ENCODE results near the gene ATP9B. TPM values are rescaled to one million over a fixed set of nuclear protein-coding genes. Genes with fewer than 3 reads are reported as not detected.

ATP9B gene
- total RNA-seq, 1 donor from 2014 or later, result 12.6 TPM

- Mint-ChIP-seq H3K4me1 (ENCODE audit: low read depth, unreplicated experiment) (peaks cover 6% of the 10 kb centered on the region), H3K27ac (ENCODE audit: unreplicated experiment) (no peak overlapping the region)
- no peak for FAIRE-seq
These were observed 225.0 kb downstream of the ATP9B start for GRCh38 chr18:79294235-79294634.

DNA sequence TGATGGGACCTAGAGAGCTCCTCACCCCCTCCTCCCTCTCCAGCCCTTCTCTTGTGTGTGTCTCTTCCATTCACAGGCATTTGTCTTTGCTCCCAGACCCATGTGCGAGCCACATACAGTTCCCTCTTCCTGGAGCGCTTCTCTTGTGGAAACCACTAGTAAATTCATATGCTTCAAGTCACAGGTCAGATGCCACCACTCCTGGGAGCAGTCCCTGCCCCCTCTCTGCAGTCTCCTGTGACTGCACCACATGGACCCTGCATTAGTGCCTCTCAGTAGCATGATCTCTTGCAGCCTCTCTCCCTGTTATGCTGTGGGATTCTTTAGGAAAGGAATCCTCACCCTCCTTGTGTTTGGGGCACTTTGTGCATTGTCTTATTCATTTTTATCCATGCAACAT lies 230.1 kb downstream of the ATP9B start:
- DNase-seq (ENCODE audit: low read depth), result no peak
- peaks cover 6% of the 10 kb centered on the region for H3K36me3 Mint-ChIP-seq (ENCODE audit: low read depth, unreplicated experiment)
- no peak overlapping the region for H3K4me3 Mint-ChIP-seq (ENCODE audit: unreplicated experiment)
- H2AFZ ChIP-seq (ENCODE audit: low read depth, low read length), result no peak overlapping the region
- H3K4me1 ChIP-seq (ENCODE audit: insufficient read depth, low read length), result no peaks in the 10 kb centered on the region
- no peak overlapping the region for H3K9ac ChIP-seq (ENCODE audit: low read length)
- no peak overlapping the region for H3K27ac ChIP-seq (ENCODE audit: low read depth, low read length)
- no peaks in the 10 kb centered on the region for H3K79me2 ChIP-seq (ENCODE audit: insufficient read depth, low read length)
- H3K4me1 Mint-ChIP-seq (ENCODE audit: low read depth, unreplicated experiment), result peaks cover 3% of the 10 kb centered on the region
- no peak overlapping the region for H3K27ac Mint-ChIP-seq (ENCODE audit: unreplicated experiment)
- no peak overlapping the region for H3K4me3 ChIP-seq (ENCODE audit: insufficient read depth, low read depth, low read length)
- H3K27me3 ChIP-seq (ENCODE audit: insufficient read depth, low read length), result no peaks in the 10 kb centered on the region
- no peak for TF ChIP-seq CTCF (IDR thresholded peaks at IDR 0.05; ENCODE audit: insufficient read depth, low read depth, low read length)
- TF ChIP-seq EZH2 (IDR thresholded peaks at IDR 0.05; ENCODE audit: insufficient read depth, low read length), result no peak
- H3K27me3 Mint-ChIP-seq (ENCODE audit: low read depth, unreplicated experiment), result no peaks in the 10 kb centered on the region
- no peaks in the 10 kb centered on the region for H3K9me3 ChIP-seq (ENCODE audit: insufficient read depth, low read depth, low read length)
- FAIRE-seq, result no peak
- H3K9me3 Mint-ChIP-seq (ENCODE audit: unreplicated experiment), result no peaks in the 10 kb centered on the region
- H3K4me2 ChIP-seq (ENCODE audit: low read length), result no peak overlapping the region
- no peaks in the 10 kb centered on the region for H4K20me1 ChIP-seq (ENCODE audit: insufficient read depth, low read length)
- H3K36me3 ChIP-seq (ENCODE audit: insufficient read depth, low read length), result no peaks in the 10 kb centered on the region

More at GRCh38 chr18:79294235-79294634, 225.0 kb downstream of the ATP9B start:
- Histone ChIP-seq H3K27me3 (ENCODE audit: insufficient read depth, low read length) (no peaks in the 10 kb centered on the region), H2AFZ (ENCODE audit: low read depth, low read length) (no peak overlapping the region), H3K27ac (ENCODE audit: low read depth, low read length) (no peak overlapping the region), H4K20me1 (ENCODE audit: insufficient read depth, low read length) (no peaks in the 10 kb centered on the region), H3K9me3 (ENCODE audit: insufficient read depth, low read depth, low read length) (no peaks in the 10 kb centered on the region), H3K79me2 (ENCODE audit: insufficient read depth, low read length) (no peaks in the 10 kb centered on the region), H3K36me3 (ENCODE audit: insufficient read depth, low read length) (no peaks in the 10 kb centered on the region), H3K4me1 (ENCODE audit: insufficient read depth, low read length) (no peaks in the 10 kb centered on the region), H3K4me3 (ENCODE audit: insufficient read depth, low read depth, low read length) (no peak overlapping the region), H3K9ac (ENCODE audit: low read length) (no peak overlapping the region), H3K4me2 (ENCODE audit: low read length) (no peak overlapping the region)
- Mint-ChIP-seq H3K36me3 (ENCODE audit: low read depth, unreplicated experiment) (peaks cover 11% of the 10 kb centered on the region), H3K27me3 (ENCODE audit: low read depth, unreplicated experiment) (no peaks in the 10 kb centered on the region), H3K9me3 (ENCODE audit: unreplicated experiment) (peaks cover 5% of the 10 kb centered on the region), H3K4me3 (ENCODE audit: unreplicated experiment) (no peak overlapping the region)
- TF ChIP-seq EZH2 (IDR thresholded peaks at IDR 0.05; ENCODE audit: insufficient read depth, low read length) (no peak), CTCF (IDR thresholded peaks at IDR 0.05; ENCODE audit: insufficient read depth, low read depth, low read length) (no peak)
- no peak for DNase-seq (ENCODE audit: low read depth)

DNA sequence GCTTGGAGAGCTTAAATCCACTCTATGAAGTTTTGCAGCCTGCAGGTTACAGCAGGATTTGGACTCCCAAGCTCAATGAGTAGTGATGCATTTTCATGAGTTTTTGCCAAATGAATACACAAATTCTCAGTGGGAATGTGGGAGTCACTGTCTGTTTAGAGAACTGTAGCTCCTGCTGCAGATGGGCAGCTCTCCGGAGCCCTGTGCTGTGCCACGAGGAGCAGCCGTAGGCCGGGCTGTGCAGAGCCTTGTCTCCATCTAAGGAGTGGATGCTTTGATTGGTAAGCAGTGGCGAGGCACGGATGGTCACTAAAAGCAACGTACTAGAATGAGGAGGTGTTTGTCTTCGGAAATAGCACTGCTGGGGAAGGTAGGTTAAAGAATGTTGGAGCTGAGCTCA lies 230.5 kb downstream of the ATP9B start:
- Histone ChIP-seq H2AFZ (ENCODE audit: low read depth, low read length) (no peak overlapping the region), H3K9me3 (ENCODE audit: insufficient read depth, low read depth, low read length) (no peaks in the 10 kb centered on the region), H3K9ac (ENCODE audit: low read length) (no peak overlapping the region), H3K4me2 (ENCODE audit: low read length) (no peak overlapping the region), H3K36me3 (ENCODE audit: insufficient read depth, low read length) (no peaks in the 10 kb centered on the region), H3K4me3 (ENCODE audit: insufficient read depth, low read depth, low read length) (no peak overlapping the region), H3K27me3 (ENCODE audit: insufficient read depth, low read length) (no peaks in the 10 kb centered on the region), H3K27ac (ENCODE audit: low read depth, low read length) (no peak overlapping the region), H3K4me1 (ENCODE audit: insufficient read depth, low read length) (no peaks in the 10 kb centered on the region), H3K79me2 (ENCODE audit: insufficient read depth, low read length) (no peaks in the 10 kb centered on the region), H4K20me1 (ENCODE audit: insufficient read depth, low read length) (no peaks in the 10 kb centered on the region)
- Mint-ChIP-seq H3K27ac (ENCODE audit: unreplicated experiment) (no peak overlapping the region), H3K36me3 (ENCODE audit: low read depth, unreplicated experiment) (peaks cover 6% of the 10 kb centered on the region), H3K4me3 (ENCODE audit: unreplicated experiment) (no peak overlapping the region), H3K27me3 (ENCODE audit: low read depth, unreplicated experiment) (no peaks in the 10 kb centered on the region), H3K9me3 (ENCODE audit: unreplicated experiment) (no peaks in the 10 kb centered on the region), H3K4me1 (ENCODE audit: low read depth, unreplicated experiment) (peaks cover 3% of the 10 kb centered on the region)
- no peak for FAIRE-seq
- no peak for DNase-seq (ENCODE audit: low read depth)
- TF ChIP-seq CTCF (IDR thresholded peaks at IDR 0.05; ENCODE audit: insufficient read depth, low read depth, low read length) (no peak), EZH2 (IDR thresholded peaks at IDR 0.05; ENCODE audit: insufficient read depth, low read length) (no peak)

Data from astrocyte (in vitro differentiated cells and primary cell).